ENCODE results near the gene HACD4. TPM values are rescaled to one million over a fixed set of nuclear protein-coding genes. Genes with fewer than 3 reads are reported as not detected.

Gene HACD4
- polyA plus RNA-seq, 1 donor (not counting 4 experiments of a cell fraction or from before 2014, with no cell fraction given), result 10.4 TPM

GRCh38 chr9:20994486-20994885 is 37.0 kb downstream of the HACD4 start:
- FAIRE-seq (peak; percentile 56), DNase-seq (ENCODE audit: low read depth, low spot score) (no peak)
- TF ChIP-seq CTCF (optimal IDR thresholded peaks at IDR 0.05 in 1 of 3, IDR thresholded peaks at IDR 0.05 in 1 of 3, conservative IDR thresholded peaks at IDR 0.05 in 1 of 3; ENCODE audit: extremely low read depth in 1 of 3, insufficient read depth in 2 of 3, low read length in 3 of 3) (no peak), EZH2 (IDR thresholded peaks at IDR 0.05; ENCODE audit: low read length) (no peak)
- Histone ChIP-seq H3K27me3 (ENCODE audit: control insufficient read depth, extremely low read depth, insufficient read depth, low read length) (no peaks in the 10 kb centered on the region), H3K4me3 (ENCODE audit: control insufficient read depth in 2 of 3, extremely low read depth in 1 of 3, insufficient read depth in 2 of 3, low read depth in 1 of 3, low read length in 3 of 3) (no peak overlapping the region), H2AFZ (ENCODE audit: control insufficient read depth, low read length) (no peak overlapping the region), H3K27ac (ENCODE audit: control insufficient read depth, insufficient read depth, low read length) (no peak overlapping the region), H3K9me1 (ENCODE audit: control insufficient read depth, extremely low read depth, insufficient read depth, low read length) (no peaks in the 10 kb centered on the region), H4K20me1 (ENCODE audit: control insufficient read depth, extremely low read depth, insufficient read depth, low read length) (no peaks in the 10 kb centered on the region), H3K36me3 (ENCODE audit: control insufficient read depth in 2 of 2, extremely low read depth in 1 of 2, insufficient read depth in 2 of 2, low read length in 2 of 2) (peaks cover 0 to 6% of the 10 kb centered on the region in 2 experiments), H3K79me2 (ENCODE audit: control insufficient read depth, insufficient read depth, low read length) (no peaks in the 10 kb centered on the region), H3K9me3 (ENCODE audit: control insufficient read depth, low read depth, low read length) (no peaks in the 10 kb centered on the region), H3K9ac (ENCODE audit: control insufficient read depth, extremely low read depth, insufficient read depth, low read length) (no peak overlapping the region), H3K4me2 (ENCODE audit: control insufficient read depth, extremely low read depth, insufficient read depth, low read depth, low read length) (no peak overlapping the region), H3K4me1 (ENCODE audit: control insufficient read depth, extremely low read depth, insufficient read depth, low read length) (no peaks in the 10 kb centered on the region)
- dilution Hi-C loops (cut with MboI; ENCODE audit: extremely low pct_ligation_motif_present, low sequenced_read_pairs), result no loop called here

GRCh38 chr9:20990867-20991266 is 40.6 kb downstream of the HACD4 start:
- TF ChIP-seq EZH2 (IDR thresholded peaks at IDR 0.05; ENCODE audit: low read length), result no peak
- TF ChIP-seq CTCF (optimal IDR thresholded peaks at IDR 0.05 in 1 of 3, IDR thresholded peaks at IDR 0.05 in 1 of 3, conservative IDR thresholded peaks at IDR 0.05 in 1 of 3; ENCODE audit: extremely low read depth in 1 of 3, insufficient read depth in 2 of 3, low read length in 3 of 3), result no peak
- no peak overlapping the region for H3K27ac ChIP-seq (ENCODE audit: control insufficient read depth, insufficient read depth, low read length)
- FAIRE-seq, result no peak

More at GRCh38 chr9:20990867-20991266, 40.6 kb downstream of the HACD4 start:
- Histone ChIP-seq H3K9me3 (ENCODE audit: control insufficient read depth, low read depth, low read length) (no peaks in the 10 kb centered on the region), H3K9me1 (ENCODE audit: control insufficient read depth, extremely low read depth, insufficient read depth, low read length) (no peaks in the 10 kb centered on the region), H3K4me2 (ENCODE audit: control insufficient read depth, extremely low read depth, insufficient read depth, low read depth, low read length) (no peak overlapping the region), H3K27me3 (ENCODE audit: control insufficient read depth, extremely low read depth, insufficient read depth, low read length) (no peaks in the 10 kb centered on the region), H3K9ac (ENCODE audit: control insufficient read depth, extremely low read depth, insufficient read depth, low read length) (no peak overlapping the region), H3K36me3 (ENCODE audit: control insufficient read depth in 2 of 2, extremely low read depth in 1 of 2, insufficient read depth in 2 of 2, low read length in 2 of 2) (peaks cover 0 to 6% of the 10 kb centered on the region in 2 experiments), H4K20me1 (ENCODE audit: control insufficient read depth, extremely low read depth, insufficient read depth, low read length) (no peaks in the 10 kb centered on the region), H2AFZ (ENCODE audit: control insufficient read depth, low read length) (no peak overlapping the region), H3K79me2 (ENCODE audit: control insufficient read depth, insufficient read depth, low read length) (no peaks in the 10 kb centered on the region), H3K4me3 (ENCODE audit: control insufficient read depth in 2 of 3, extremely low read depth in 1 of 3, insufficient read depth in 2 of 3, low read depth in 1 of 3, low read length in 3 of 3) (no peak overlapping the region), H3K4me1 (ENCODE audit: control insufficient read depth, extremely low read depth, insufficient read depth, low read length) (no peaks in the 10 kb centered on the region)
- dilution Hi-C loops (cut with MboI; ENCODE audit: extremely low pct_ligation_motif_present, low sequenced_read_pairs), result no loop called here
- no peak for DNase-seq (ENCODE audit: low read depth, low spot score)
